Uterus (tissue), 4 donors: ENCODE results near the gene ZNF177. TPM values are rescaled to one million over a fixed set of nuclear protein-coding genes. Genes with fewer than 3 reads are reported as not detected.

Experiments used
- DNase-seq, 2 donors: peaks; one replicate each; pipeline ENCODE4 v3.0.0-alpha.2; 2019 to 2020
- H3K27ac ChIP-seq, 2 donors: fragments of 200-600 bp; sonication (generic); 1 replicate in 1 of 2; 2 replicates in 1 of 2; pipeline ENCODE4 v1.5.1; 2016 to 2018
- H3K27me3 ChIP-seq, 2 donors: fragments of 200-600 bp; sonication (generic); one replicate each; pipeline ENCODE4 v1.5.1; 2018 to 2019; ENCODE audit warnings: control low read depth in 1 of 2
- H3K36me3 ChIP-seq, 2 donors: fragments of 200-600 bp; sonication (generic); one replicate each; pipeline ENCODE4 v1.5.1; 2019; ENCODE audit warnings: control low read depth in 1 of 2
- H3K4me1 ChIP-seq, 2 donors: fragments of 200-600 bp; sonication (generic); one replicate each; pipeline ENCODE4 v1.5.1; 2018 to 2019; ENCODE audit warnings: control low read depth in 1 of 2
- H3K4me3 ChIP-seq, 2 donors: fragments of 200-600 bp; sonication (generic); 1 replicate in 1 of 2; 2 replicates in 1 of 2; pipeline ENCODE4 v1.5.1; 2018 to 2019; ENCODE audit warnings: mild to moderate bottlenecking in 1 of 2
- H3K9me3 ChIP-seq, 2 donors: fragments of 200-600 bp; sonication (generic); one replicate each; pipeline ENCODE4 v1.5.1; 2019; ENCODE audit warnings: control low read depth in 1 of 2
- CTCF ChIP-seq, 4 experiments: fragments of 200-600 bp in 2 of 4; fragments of 450-650 bp in 2 of 4; sonication (generic) in 2 of 4; IDR thresholded peaks; one replicate each; pipeline ENCODE4 v1.5.1; 2016 to 2019; ENCODE audit warnings: antibody characterized with exemption in 4 of 4, mild to moderate bottlenecking in 2 of 4, moderate library complexity in 1 of 4
- POLR2A ChIP-seq, 2 donors: fragments of 450-650 bp; IDR thresholded peaks; one replicate each; pipeline ENCODE4 v1.6.1; 2016; ENCODE audit warnings: antibody characterized with exemption in 2 of 2, mild to moderate bottlenecking in 1 of 2, moderate library complexity in 1 of 2
- intact Hi-C: fragments of 100-400 bp; cut with DNase I; formaldehyde crosslinking; loops from one replicate; pipeline ENCODE4 v1.15.1; 2023; ENCODE audit warnings: low total_unique reads
- total RNA-seq, 4 donors: library from RNA; depleted of rRNA in 3 of 4; stranded (reverse); fragments of >200 nt in 3 of 4; gene quantifications; one replicate each; pipeline versions ENCODE4 v1.1.0 to v1.2.4, GENCODE V29; 2014 to 2023
- donor health status: DM: yes; HTN: yes; CAD: no.

ZNF177 gene
- total RNA-seq, 4 donors from 2014 or later = 4.4 to 8.7 (median 5.8) TPM; not detected in 1

GRCh38 chr19:9348253-9348652 is 14.6 kb upstream of the ZNF177 start:
- Histone ChIP-seq H3K4me3 (no peak overlapping the region), H3K9me3 (peaks cover 0 to 85% of the 10 kb centered on the region in 2 donors), H3K4me1 (no peaks in the 10 kb centered on the region), H3K27ac (no peak overlapping the region), H3K36me3 (no peaks in the 10 kb centered on the region), H3K27me3 (no peaks in the 10 kb centered on the region)
- intact Hi-C loops = no loop called here
- TF ChIP-seq POLR2A (IDR thresholded peaks at IDR 0.05) = no peak
- TF ChIP-seq CTCF (IDR thresholded peaks at IDR 0.05) = no peak
- no peak for DNase-seq

- TF ChIP-seq CTCF (IDR thresholded peaks at IDR 0.05) (no peak), POLR2A (IDR thresholded peaks at IDR 0.05) (no peak)
- intact Hi-C loops = no loop called here
- Histone ChIP-seq H3K4me3 (no peak overlapping the region), H3K27ac (no peak overlapping the region), H3K9me3 (peaks cover 0 to 85% of the 10 kb centered on the region in 2 donors), H3K4me1 (no peaks in the 10 kb centered on the region), H3K36me3 (no peaks in the 10 kb centered on the region), H3K27me3 (no peaks in the 10 kb centered on the region)
- DNase-seq = no peak
Observed at GRCh38 chr19:9348671-9349070, 14.1 kb upstream of the ZNF177 start.

GRCh38 chr19:9352505-9352904 is 10.3 kb upstream of the ZNF177 start:
- intact Hi-C loops = no loop called here
- DNase-seq = no peak

GRCh38 chr19:9353011-9353410 is 9.8 kb upstream of the ZNF177 start:
- Histone ChIP-seq H3K27me3 (no peaks in the 10 kb centered on the region), H3K9me3 (peaks cover 0 to 74% of the 10 kb centered on the region in 2 donors), H3K4me1 (no peaks in the 10 kb centered on the region), H3K4me3 (no peak overlapping the region), H3K27ac (no peak overlapping the region), H3K36me3 (no peaks in the 10 kb centered on the region)
- intact Hi-C loops = no loop called here
- DNase-seq = no peak
- no peak for TF ChIP-seq CTCF (IDR thresholded peaks at IDR 0.05)

More at GRCh38 chr19:9352505-9352904, 10.3 kb upstream of the ZNF177 start:
- no peaks in the 10 kb centered on the region for H3K27me3 ChIP-seq
- no peak overlapping the region for H3K27ac ChIP-seq
- no peaks in the 10 kb centered on the region for H3K36me3 ChIP-seq
- no peak overlapping the region for H3K4me3 ChIP-seq
- H3K9me3 ChIP-seq = peaks cover 0 to 74% of the 10 kb centered on the region in 2 donors
- H3K4me1 ChIP-seq = no peaks in the 10 kb centered on the region
- TF ChIP-seq CTCF (IDR thresholded peaks at IDR 0.05) (no peak), POLR2A (IDR thresholded peaks at IDR 0.05) (no peak)

- H3K4me1 ChIP-seq = no peaks in the 10 kb centered on the region
- no peak for DNase-seq
- no peak overlapping the region for H3K4me3 ChIP-seq
- TF ChIP-seq POLR2A (IDR thresholded peaks at IDR 0.05) (no peak), CTCF (IDR thresholded peaks at IDR 0.05) (no peak)
- peaks cover 0 to 66% of the 10 kb centered on the region in 2 donors for H3K9me3 ChIP-seq
- H3K36me3 ChIP-seq = no peaks in the 10 kb centered on the region
- no peak overlapping the region for H3K27ac ChIP-seq
- intact Hi-C loops = no loop called here
- H3K27me3 ChIP-seq = no peaks in the 10 kb centered on the region
Observed at GRCh38 chr19:9354651-9355050, 8.2 kb upstream of the ZNF177 start.
